Measurements from ENCODE around the gene SYNGAP1.

The SYNGAP1 gene

GRCh38 chr6:33417903-33418689 lies 1.8 kb upstream of the SYNGAP1 start, which contains the start of gene CUTA:
Gene CUTA, minus strand, starts transcription at chr6:33418107. Its CDS starts 107 bp downstream, at chr6:33418000.
- Histone ChIP-seq H3K9ac (ENCODE audit: low read length) (peak within 1 kb of the TSS; percentile 99), H4K91ac (ENCODE audit: low read length) (peak within 1 kb of the TSS; percentile 96), H2BK12ac (ENCODE audit: low read length in 2 of 2) (peak within 1 kb of the TSS; percentile 73 to 94), H3K18ac (ENCODE audit: low read depth in 1 of 2, low read length in 2 of 2) (peak within 1 kb of the TSS; percentile 56 to 93), H4K8ac (ENCODE audit: low read length) (peak within 1 kb of the TSS; percentile 96), H3K79me1 (replicated peaks; ENCODE audit: low read length, poor library complexity, severe bottlenecking) (peaks cover 23% of the 10 kb centered on the region), H3K4ac (ENCODE audit: low read depth in 1 of 2, low read length in 2 of 2) (peak within 1 kb of the TSS; percentile 79 to 90), H3K14ac (ENCODE audit: low read length in 2 of 2) (peak within 1 kb of the TSS in 1 of 2 experiments; percentile 96), H3K4me3 (ENCODE audit: insufficient read depth in 1 of 2, low read depth in 1 of 2, low read length in 2 of 2) (peak within 1 kb of the TSS; percentile 76 to 99), H2BK15ac (ENCODE audit: low read depth, poor library complexity, severe bottlenecking) (peak within 1 kb of the TSS; percentile 87), H2BK120ac (ENCODE audit: low read depth, low read length) (peak within 1 kb of the TSS; percentile 56), H3K27ac (ENCODE audit: low read length, poor library complexity, severe bottlenecking) (peak within 1 kb of the TSS; percentile 87), H3K4me2 (ENCODE audit: low read length, poor library complexity, severe bottlenecking) (peak within 1 kb of the TSS; percentile 81), H3K36me3 (ENCODE audit: control insufficient read depth in 1 of 2, insufficient read depth in 2 of 2, low read depth in 1 of 2, low read length in 2 of 2) (peaks cover 33 to 53% of the 10 kb centered on the region in 2 experiments), H2AFZ (ENCODE audit: low read depth, low read length) (peak within 1 kb of the TSS; percentile 64), H3K23ac (ENCODE audit: low read length in 2 of 2) (peak within 1 kb of the TSS in 1 of 2 experiments; percentile 35), H3K9me3 (ENCODE audit: control insufficient read depth, low read length) (no peaks in the 10 kb centered on the region), H2AK5ac (ENCODE audit: low read length, severe bottlenecking) (peak within 1 kb of the TSS; percentile 82), H3K27me3 (ENCODE audit: control insufficient read depth in 1 of 2, insufficient read depth in 1 of 2, low read length in 2 of 2) (no peaks in the 10 kb centered on the region), H3K4me1 (ENCODE audit: control insufficient read depth, insufficient read depth, low read depth, low read length) (peaks cover 29% of the 10 kb centered on the region), H2BK5ac (ENCODE audit: low read depth, low read length, poor library complexity, severe bottlenecking) (peak within 1 kb of the TSS; percentile 48)
- peak; percentile 100 for DNase-seq
- WGBS, result under 1% methylated on average over 47 of the region's 51 CpGs

DNA sequence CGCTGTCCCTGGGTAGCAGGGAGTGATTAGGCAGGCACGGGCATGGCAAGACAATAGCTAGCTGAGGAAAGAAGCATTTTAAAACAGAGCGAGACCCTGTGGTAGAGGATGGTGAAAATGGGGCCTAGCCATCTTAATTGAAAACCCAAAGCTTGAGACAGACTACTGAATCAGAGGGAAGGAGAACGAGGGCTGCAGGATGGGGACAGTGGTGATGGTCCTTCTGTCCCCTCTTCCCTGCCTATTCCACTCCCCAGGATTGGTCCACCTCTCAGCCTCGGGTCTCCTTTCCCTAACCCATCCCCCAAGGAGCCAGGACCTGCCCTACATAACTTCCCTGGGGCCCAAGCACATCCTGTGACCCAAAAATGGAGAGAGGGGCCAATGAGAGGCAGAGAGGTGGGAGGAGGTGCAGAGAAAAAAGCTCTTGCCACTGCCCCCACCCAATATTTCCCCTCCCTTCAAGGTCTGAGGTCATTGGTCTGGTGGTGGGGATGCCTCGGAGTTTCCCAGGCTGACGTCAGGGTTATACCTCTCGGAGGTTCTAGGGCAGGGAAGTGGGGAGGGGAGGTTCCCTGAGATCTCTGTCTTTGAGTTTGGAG lies 1.1 kb upstream of the SYNGAP1 start:
- WGBS, result 14% methylated on average over 7 of the region's 8 CpGs
- Histone ChIP-seq H3K4me3 (ENCODE audit: insufficient read depth in 1 of 2, low read depth in 1 of 2, low read length in 2 of 2) (peak overlapping the region in 1 of 2 experiments; percentile 99), H2BK12ac (ENCODE audit: low read length in 2 of 2) (peak overlapping the region; percentile 73 to 94), H3K36me3 (ENCODE audit: control insufficient read depth in 1 of 2, insufficient read depth in 2 of 2, low read depth in 1 of 2, low read length in 2 of 2) (peaks cover 32 to 53% of the 10 kb centered on the region in 2 experiments), H3K4me1 (ENCODE audit: control insufficient read depth, insufficient read depth, low read depth, low read length) (peaks cover 27% of the 10 kb centered on the region), H2BK15ac (ENCODE audit: low read depth, poor library complexity, severe bottlenecking) (peak overlapping the region; percentile 87), H2BK120ac (ENCODE audit: low read depth, low read length) (peak overlapping the region; percentile 56), H3K14ac (ENCODE audit: low read length in 2 of 2) (peak overlapping the region in 1 of 2 experiments; percentile 31), H3K18ac (ENCODE audit: low read depth in 1 of 2, low read length in 2 of 2) (peak overlapping the region; percentile 56 to 93), H3K23ac (ENCODE audit: low read length in 2 of 2) (peak overlapping the region in 1 of 2 experiments; percentile 35), H3K27me3 (ENCODE audit: control insufficient read depth in 1 of 2, insufficient read depth in 1 of 2, low read length in 2 of 2) (no peaks in the 10 kb centered on the region), H2AK5ac (ENCODE audit: low read length, severe bottlenecking) (peak overlapping the region; percentile 82), H4K91ac (ENCODE audit: low read length) (peak overlapping the region; percentile 96), H2AFZ (ENCODE audit: low read depth, low read length) (no peak overlapping the region), H4K8ac (ENCODE audit: low read length) (peak overlapping the region; percentile 96), H2BK5ac (ENCODE audit: low read depth, low read length, poor library complexity, severe bottlenecking) (peak overlapping the region; percentile 48), H3K79me1 (replicated peaks; ENCODE audit: low read length, poor library complexity, severe bottlenecking) (peaks cover 25% of the 10 kb centered on the region), H3K27ac (ENCODE audit: low read length, poor library complexity, severe bottlenecking) (peak overlapping the region; percentile 87), H3K9ac (ENCODE audit: low read length) (peak overlapping the region; percentile 92), H3K4me2 (ENCODE audit: low read length, poor library complexity, severe bottlenecking) (peak overlapping the region; percentile 69), H3K9me3 (ENCODE audit: control insufficient read depth, low read length) (no peaks in the 10 kb centered on the region), H3K4ac (ENCODE audit: low read depth in 1 of 2, low read length in 2 of 2) (peak overlapping the region; percentile 79 to 90)
- peak; percentile 92 for DNase-seq

- H3K18ac ChIP-seq (ENCODE audit: low read depth in 1 of 2, low read length in 2 of 2), result peak overlapping the region in 1 of 2 experiments; percentile 41
- no peaks in the 10 kb centered on the region for H3K9me3 ChIP-seq (ENCODE audit: control insufficient read depth, low read length)
- H3K27me3 ChIP-seq (ENCODE audit: control insufficient read depth in 1 of 2, insufficient read depth in 1 of 2, low read length in 2 of 2), result no peaks in the 10 kb centered on the region
- peaks cover 25% of the 10 kb centered on the region for H3K4me1 ChIP-seq (ENCODE audit: control insufficient read depth, insufficient read depth, low read depth, low read length)
- 66% methylated on average over 6 of the region's 6 CpGs for WGBS
- H3K9ac ChIP-seq (ENCODE audit: low read length), result peak overlapping the region; percentile 81
- H4K91ac ChIP-seq (ENCODE audit: low read length), result no peak overlapping the region
- no peak overlapping the region for H4K8ac ChIP-seq (ENCODE audit: low read length)
- peak overlapping the region; percentile 39 to 78 for H3K4me3 ChIP-seq (ENCODE audit: insufficient read depth in 1 of 2, low read depth in 1 of 2, low read length in 2 of 2)
- H3K4me2 ChIP-seq (ENCODE audit: low read length, poor library complexity, severe bottlenecking), result peak overlapping the region; percentile 66
- no peak overlapping the region for H2BK5ac ChIP-seq (ENCODE audit: low read depth, low read length, poor library complexity, severe bottlenecking)
- peaks cover 22% of the 10 kb centered on the region for H3K79me1 ChIP-seq (replicated peaks; ENCODE audit: low read length, poor library complexity, severe bottlenecking)
- no peak for DNase-seq
- H3K36me3 ChIP-seq (ENCODE audit: control insufficient read depth in 1 of 2, insufficient read depth in 2 of 2, low read depth in 1 of 2, low read length in 2 of 2), result peaks cover 19 to 44% of the 10 kb centered on the region in 2 experiments
- peak overlapping the region in 1 of 2 experiments; percentile 73 for H3K4ac ChIP-seq (ENCODE audit: low read depth in 1 of 2, low read length in 2 of 2)
- no peak overlapping the region for H2AFZ ChIP-seq (ENCODE audit: low read depth, low read length)
- peak overlapping the region in 1 of 2 experiments; percentile 23 for H2BK12ac ChIP-seq (ENCODE audit: low read length in 2 of 2)
- H3K14ac ChIP-seq (ENCODE audit: low read length in 2 of 2), result peak overlapping the region in 1 of 2 experiments; percentile 56
- peak overlapping the region; percentile 93 for H2BK120ac ChIP-seq (ENCODE audit: low read depth, low read length)
- no peak overlapping the region for H3K23ac ChIP-seq (ENCODE audit: low read length in 2 of 2)
- peak overlapping the region; percentile 16 for H2AK5ac ChIP-seq (ENCODE audit: low read length, severe bottlenecking)
- H2BK15ac ChIP-seq (ENCODE audit: low read depth, poor library complexity, severe bottlenecking), result peak overlapping the region; percentile 7
- no peak overlapping the region for H3K27ac ChIP-seq (ENCODE audit: low read length, poor library complexity, severe bottlenecking)
Measured at GRCh38 chr6:33420491-33421343, 852 bp downstream of the SYNGAP1 start.

Data from mesenchymal stem cell (in vitro differentiated cells and primary cell).